Right renal pelvis (tissue), 4 donors: ENCODE measurements around the gene DIS3. TPM values are rescaled to one million over a fixed set of nuclear protein-coding genes. Genes with fewer than 3 reads are reported as not detected.
"Not testable (repeated sequence)": the region's sequence is repeated elsewhere in the genome, so short reads cannot be mapped to it uniquely, and the experiment has no call there.

Experiments
- DNase-seq, 4 donors: peaks; one replicate each; pipeline ENCODE4 v3.0.0-alpha.2; 2013; ENCODE audit warnings: low read depth in 4 of 4, low spot score in 3 of 4, missing footprints in 1 of 4
- polyA plus RNA-seq, 4 donors: library from polyadenylated mRNA; unstranded; fragments of 120-200 nt; gene quantifications; one replicate each; pipeline ENCODE4 v1.2.1, GENCODE V29; 2013; ENCODE audit not compliant: insufficient read length in 4 of 4

The DIS3 gene
- polyA plus RNA-seq: 10 to 100 TPM; 34.2 to 42.4 (median 41.3) TPM

DNA sequence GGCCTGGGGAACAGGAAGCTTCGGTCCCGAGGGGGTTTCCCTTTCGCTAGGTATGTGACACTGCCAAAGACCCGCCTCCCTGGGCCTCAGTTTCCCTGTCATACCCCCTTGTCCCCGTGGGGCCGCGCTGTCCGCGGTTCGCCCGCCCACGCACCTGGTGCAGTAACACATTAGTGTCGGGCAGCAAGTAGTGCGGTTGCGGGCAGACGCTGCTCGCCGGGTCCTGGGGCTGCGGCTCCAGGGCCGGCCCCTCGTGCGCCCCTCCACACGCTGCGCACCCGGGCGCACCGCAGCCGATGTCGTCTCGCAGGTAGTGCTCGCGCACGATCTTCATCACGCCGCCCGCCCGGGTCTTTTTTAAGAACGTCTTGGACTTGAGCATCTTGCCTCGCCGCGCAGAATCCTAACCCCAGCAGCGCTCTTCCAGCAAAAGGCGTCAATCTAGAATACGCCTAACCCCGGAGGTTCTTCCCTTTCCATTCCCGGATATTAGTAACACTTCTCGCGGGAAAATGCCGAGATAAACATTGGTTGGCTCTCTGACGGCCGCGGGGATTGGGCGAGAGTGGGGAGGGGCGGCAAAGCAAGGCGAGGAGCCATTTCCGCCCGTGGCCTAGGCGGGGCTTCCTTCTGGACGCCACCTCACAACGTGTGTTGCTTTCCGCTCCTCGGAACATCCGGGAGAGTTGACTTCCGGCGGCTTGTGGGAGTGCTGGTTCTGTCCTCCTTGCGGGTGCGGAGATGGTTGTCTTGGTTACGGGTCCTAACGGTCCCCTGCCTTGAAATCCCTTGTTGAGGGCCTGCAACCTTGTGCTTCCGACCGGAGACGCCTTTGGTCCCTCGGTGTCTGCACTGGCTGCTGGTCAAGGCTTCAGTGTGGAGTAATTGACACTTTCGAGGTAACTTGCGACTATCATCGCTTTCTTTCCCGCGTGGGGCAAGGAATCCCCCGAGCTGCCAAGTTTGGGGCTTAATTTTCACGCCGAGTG lies at the start of gene DIS3, which contains the start of gene PIBF1:
Gene DIS3, minus strand, starts transcription at position 450 of the 989 bp plus-strand sequence. Its CDS starts 68 bp downstream, at position 382.
Gene PIBF1, plus strand, starts transcription at position 683 of the 989 bp plus-strand sequence. CDS start 1,337 bp downstream, outside the sequence.
- peak; percentile 89 to 97 (median 95) for DNase-seq

- no peak for DNase-seq
Observed at GRCh38 chr13:72823724-72824123, 42.0 kb upstream of the DIS3 start.

DNA sequence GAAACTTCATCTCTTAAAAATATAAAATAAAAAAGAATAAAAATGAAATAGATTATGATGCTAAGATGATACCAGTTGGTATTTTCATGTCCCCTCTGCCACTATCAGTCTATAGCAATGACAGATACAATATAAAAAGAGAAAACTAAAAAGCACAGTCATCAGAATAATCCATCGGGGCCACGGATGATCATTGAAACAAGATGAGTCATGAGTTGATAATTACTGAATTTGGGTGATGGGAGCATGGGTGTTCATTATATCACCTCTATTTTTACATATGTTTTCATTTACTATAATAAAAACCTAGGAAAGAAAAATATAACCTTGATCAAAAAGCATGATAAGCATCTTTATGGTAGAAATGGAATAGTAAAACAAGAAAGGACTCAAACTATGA lies 41.4 kb upstream of the DIS3 start:
- no peak for DNase-seq

- DNase-seq: no peak
Observed at GRCh38 chr13:72820898-72821279, 39.2 kb upstream of the DIS3 start.

GRCh38 chr13:72820156-72820897 lies 38.6 kb upstream of the DIS3 start:
- no peak for DNase-seq

DNA sequence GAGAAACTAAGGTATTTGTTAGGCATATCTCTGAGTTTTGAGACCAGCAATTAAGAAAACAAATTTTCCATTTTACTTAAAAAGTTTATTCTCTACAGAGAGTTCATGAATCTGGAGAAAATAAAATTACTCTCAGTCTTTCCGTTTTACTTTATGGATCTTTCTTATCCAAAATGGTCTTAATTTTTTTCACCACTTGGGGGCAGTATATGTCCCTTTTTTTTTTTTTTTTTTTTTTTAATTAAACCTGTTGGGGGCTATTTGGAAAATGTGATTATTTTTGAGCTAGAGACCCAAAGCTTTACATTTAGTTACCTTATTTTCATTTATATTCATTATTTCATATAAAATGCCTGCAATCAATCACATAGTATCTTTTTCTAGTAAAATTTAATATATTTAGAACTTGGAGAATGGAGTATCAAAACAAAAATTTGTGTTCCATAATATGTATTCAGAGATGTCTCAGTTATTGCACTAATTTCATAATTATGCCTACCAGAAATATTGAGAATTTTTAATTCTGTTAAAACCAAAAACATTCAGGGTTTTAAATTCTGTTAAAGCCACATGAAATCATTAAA lies 27.3 kb upstream of the DIS3 start:
- peak in 1 of 4 donors; percentile 14 for DNase-seq

GRCh38 chr13:72806514-72806913 lies 24.8 kb upstream of the DIS3 start:
- not testable (repeated sequence) for DNase-seq

GRCh38 chr13:72805676-72806346 lies 24.1 kb upstream of the DIS3 start:
- DNase-seq: no peak

- DNase-seq: no peak
Observed at GRCh38 chr13:72804301-72804700, 22.6 kb upstream of the DIS3 start.

DNA sequence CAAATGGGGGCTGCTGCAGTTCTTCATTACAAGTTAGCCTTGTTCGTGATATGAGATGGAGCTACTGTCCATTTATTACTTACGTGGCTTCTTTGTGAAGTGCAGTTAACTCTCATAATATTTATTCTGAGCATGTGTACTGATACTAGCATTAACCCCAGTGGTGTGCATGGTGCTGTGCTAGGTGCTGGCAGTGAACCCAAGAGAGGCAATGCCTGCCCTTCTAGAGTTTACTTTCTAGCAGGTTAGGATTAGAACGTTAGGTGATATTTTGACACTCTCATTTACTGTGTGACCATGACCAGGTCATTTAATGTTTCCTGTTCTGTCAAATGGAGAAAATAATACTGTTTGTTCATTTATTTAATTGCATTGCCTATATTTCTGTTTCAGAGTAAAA lies 17.1 kb upstream of the DIS3 start:
- DNase-seq: no peak

GRCh38 chr13:72792640-72793039 lies 10.9 kb upstream of the DIS3 start:
- DNase-seq: no peak

- DNase-seq: no peak
Observed at GRCh38 chr13:72788831-72789230, 7.1 kb upstream of the DIS3 start.

DNA sequence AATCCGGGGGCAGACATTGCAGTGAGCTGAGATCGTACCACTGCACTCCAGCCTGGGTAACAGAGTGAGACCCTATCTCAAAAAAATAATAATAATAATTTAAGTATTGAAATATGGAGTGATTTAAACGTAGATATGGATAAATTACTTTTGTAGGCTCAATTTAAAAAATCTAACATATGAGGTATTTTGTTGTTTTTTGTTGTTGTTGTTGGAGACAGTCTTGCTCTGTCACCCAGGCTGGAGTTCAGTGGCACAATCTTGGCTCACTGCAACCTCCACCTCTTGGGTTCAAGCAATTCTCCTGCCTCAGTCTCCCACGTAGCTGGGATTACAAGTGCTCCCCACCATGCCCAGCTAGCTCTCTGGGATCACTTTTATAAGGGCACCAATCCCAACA lies 3.0 kb upstream of the DIS3 start:
- DNase-seq: not testable (repeated sequence)

DNA sequence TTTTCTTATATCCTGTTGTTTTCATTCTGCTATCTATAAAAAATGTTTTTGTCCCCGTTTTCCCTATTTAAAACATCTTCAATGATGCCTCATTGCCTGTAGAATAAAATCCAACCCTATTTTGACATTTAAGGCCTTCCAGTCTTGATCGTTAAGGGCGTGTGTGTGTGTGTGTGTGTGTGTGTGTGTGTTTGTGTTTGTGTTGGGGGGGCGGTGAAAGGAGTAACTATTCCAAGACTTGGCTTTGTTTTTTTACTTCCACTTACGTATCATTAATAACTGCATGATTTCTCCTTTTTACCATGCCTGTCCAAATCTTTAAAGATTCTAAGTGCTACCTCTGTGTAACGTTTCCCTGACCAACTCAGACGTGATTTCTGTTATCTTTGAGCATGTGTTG lies 1.0 kb upstream of the DIS3 start:
- DNase-seq: no peak

DNA sequence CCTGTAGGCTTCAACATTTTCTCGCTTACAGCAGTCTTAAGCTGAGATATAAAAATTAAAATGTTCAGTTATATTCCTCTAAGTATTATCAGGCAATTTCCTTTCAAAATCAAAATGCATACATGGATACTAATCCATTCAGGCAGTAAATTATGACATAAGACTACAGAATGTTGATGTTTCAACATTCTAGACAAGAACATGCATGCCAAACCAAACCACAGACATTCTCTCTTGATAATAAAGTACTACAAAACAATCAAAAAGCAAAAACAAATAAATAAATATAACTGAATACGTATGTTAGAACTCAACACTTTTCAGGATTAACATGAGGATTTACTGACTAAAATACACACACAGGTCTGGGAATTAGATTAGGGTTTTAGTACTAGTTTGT lies 7.7 kb downstream of the DIS3 start:
- no peak for DNase-seq

DNA sequence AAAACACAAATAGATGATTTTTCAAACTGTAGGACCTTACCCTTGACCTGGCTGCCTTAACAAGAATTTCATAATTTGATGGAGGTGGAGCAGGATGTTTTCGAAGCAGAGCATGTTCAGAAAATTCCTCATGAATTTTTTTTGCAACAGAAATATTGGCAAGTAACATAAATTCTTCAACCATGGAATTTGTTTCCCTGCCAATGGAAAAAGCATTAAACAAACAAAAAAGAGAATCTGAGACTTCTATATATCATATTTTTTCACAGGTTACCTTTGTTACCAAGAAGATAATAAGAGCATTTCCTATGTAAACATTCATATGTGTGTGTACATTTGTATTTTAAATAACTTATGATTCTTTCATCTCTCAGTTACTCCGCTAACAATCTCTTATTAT lies 18.3 kb downstream of the DIS3 start:
- no peak for DNase-seq

GRCh38 chr13:72760189-72760588 lies 21.5 kb downstream of the DIS3 start:
- DNase-seq: no peak

DNA sequence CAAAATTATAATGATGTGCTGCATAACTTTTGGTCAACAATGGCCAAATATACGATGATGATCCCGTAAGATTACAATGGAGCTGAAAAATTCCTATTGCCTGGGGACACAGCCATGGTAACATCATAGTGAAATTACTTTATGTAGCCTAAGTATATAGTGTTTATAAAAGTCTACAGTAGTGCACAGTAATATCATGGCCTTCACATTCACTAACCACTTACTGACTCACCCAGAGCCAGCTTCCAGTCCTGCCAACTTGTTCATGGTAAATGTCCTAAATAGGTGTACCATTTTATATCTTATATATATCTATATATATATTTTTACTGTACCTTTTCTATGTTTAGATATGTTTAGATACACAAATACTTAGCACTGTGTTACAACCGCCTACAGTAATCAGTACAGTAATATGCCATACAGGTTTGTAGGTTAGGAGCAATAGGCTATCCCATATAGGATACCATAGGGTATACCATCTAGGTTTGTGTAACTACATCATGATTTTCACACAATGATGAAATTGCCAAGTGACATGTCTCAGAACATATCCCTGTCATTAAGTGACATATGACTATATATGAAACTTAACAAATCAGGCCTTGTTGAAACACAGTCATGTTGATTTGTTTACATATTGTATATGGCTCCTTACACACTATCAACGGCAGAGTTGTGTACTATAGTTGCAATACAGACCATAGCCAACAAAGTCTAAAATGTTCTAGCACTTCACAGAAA lies 23.7 kb downstream of the DIS3 start:
- no peak for DNase-seq

DNA sequence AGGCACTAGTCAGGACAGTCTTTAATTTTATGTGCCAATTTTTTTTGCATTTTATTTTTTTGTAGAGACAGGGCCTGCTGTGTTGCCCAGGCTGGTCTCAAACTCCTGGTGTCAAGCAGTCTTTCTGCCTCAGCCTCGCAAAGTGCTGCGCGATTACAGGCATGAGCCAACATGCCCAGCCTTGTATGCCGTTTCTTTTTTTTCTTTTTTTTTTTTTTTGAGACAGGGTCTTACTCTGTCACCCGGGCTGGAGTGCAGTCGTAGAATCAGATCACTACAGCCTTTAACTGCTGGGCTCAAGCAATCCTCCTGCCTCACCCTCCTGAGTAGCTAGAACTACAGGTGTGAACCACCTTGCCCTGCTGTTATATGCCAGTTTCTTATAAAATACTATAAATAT lies 27.6 kb downstream of the DIS3 start:
- no peak for DNase-seq

- DNase-seq: no peak
Observed at GRCh38 chr13:72751220-72751619, 30.5 kb downstream of the DIS3 start.
